GM23338 (cell line): ENCODE measurements around the gene PROX2.

Experiments used
- CREB1 ChIP-seq: fragments of 250-450 bp; sonication (Bioruptor Pico); IDR thresholded peaks from 2 replicates; pipeline ENCODE4 v1.5.0; 2020; ENCODE audit warnings: low read depth, mild to moderate bottlenecking, moderate library complexity
- CTCF ChIP-seq, 2 experiments: fragments of 200-600 bp in 1 of 2; sonication (generic) in 1 of 2; conservative IDR thresholded peaks; 2 replicates each; pipeline versions ENCODE4 v1.5.1 to v1.6.1; 2016 to 2017; ENCODE audit warnings: antibody characterized with exemption in 2 of 2, low read depth in 2 of 2, mild to moderate bottlenecking in 2 of 2, moderate library complexity in 1 of 2
- EZH2 ChIP-seq: fragments of 200-600 bp; sonication (generic); IDR thresholded peaks from one replicate; pipeline ENCODE4 v1.8.0; 2017; ENCODE audit warnings: antibody characterized with exemption, mild to moderate bottlenecking, low read depth; ENCODE audit not compliant: unreplicated experiment
- EZH2phosphoT487 ChIP-seq: fragments of 200-600 bp; sonication (generic); IDR thresholded peaks from one replicate; pipeline ENCODE4 v1.8.1; 2018; ENCODE audit warnings: antibody characterized with exemption; ENCODE audit not compliant: unreplicated experiment
- NANOG ChIP-seq: IDR thresholded peaks from 2 replicates; pipeline ENCODE4 v1.6.1; 2016; ENCODE audit warnings: antibody characterized with exemption, borderline replicate concordance
- POLR2AphosphoS5 ChIP-seq: IDR thresholded peaks from 2 replicates; pipeline ENCODE4 v1.6.1; 2016; ENCODE audit warnings: antibody characterized with exemption, low read depth

GRCh38 chr14:74855021-74855420, 20.9 kb downstream of the PROX2 start:
- no peak for TF ChIP-seq CTCF (conservative IDR thresholded peaks at IDR 0.05; ENCODE audit: low read depth in 2 of 2)
- TF ChIP-seq EZH2phosphoT487, result no peak
- TF ChIP-seq EZH2, result no peak
- TF ChIP-seq POLR2AphosphoS5, result no peak
- TF ChIP-seq NANOG, result no peak
- no peak for TF ChIP-seq CREB1 (CRISPR knock-in tag)
